ENCODE data around the gene KIAA0930. TPM values are rescaled to one million over a fixed set of nuclear protein-coding genes. Genes with fewer than 3 reads are reported as not detected.
A peak's percentile ranks its signal among the peaks of the same experiment; 100 is the strongest.

The KIAA0930 gene
- total and polyA plus RNA-seq, 2 experiments from 2014 or later: 15.0 to 78.6 TPM

GRCh38 chr22:45163099-45163450 lies 77.6 kb downstream of the KIAA0930 start:
- H3K4me1 ChIP-seq (ENCODE audit: insufficient read depth): peaks cover 46% of the 10 kb centered on the region
- peaks cover 7% of the 10 kb centered on the region; the same call in 1 of the 2 replicates for H3F3A ChIP-seq (replicated peaks; ENCODE audit: low read depth)
- Mint-ChIP-seq H3K36me3 (ENCODE audit: low read depth) (peaks cover 26% of the 10 kb centered on the region), H3K4me3 (peak overlapping the region; percentile 91), H3K27ac (peak overlapping the region; percentile 95), H3K27me3 (ENCODE audit: insufficient read depth, low read depth, poor library complexity) (peaks cover 11% of the 10 kb centered on the region), H3K9me3 (no peaks in the 10 kb centered on the region; the same call in 2 of the 3 replicates), H3K4me1 (peaks cover 43% of the 10 kb centered on the region)
- H4K20me1 ChIP-seq (replicated peaks; ENCODE audit: insufficient read depth): peaks cover 32% of the 10 kb centered on the region
- peak overlapping the region; percentile 87 for H2AFZ ChIP-seq
- H3K36me3 ChIP-seq (ENCODE audit: insufficient read depth): peaks cover 12% of the 10 kb centered on the region; the same call in 1 of the 2 replicates
- no peaks in the 10 kb centered on the region for H3K9me2 ChIP-seq (ENCODE audit: insufficient read depth)
- H3K4me3 ChIP-seq: peak overlapping the region; percentile 80
- TF ChIP-seq JUNB (IDR thresholded peaks at IDR 0.05; ENCODE audit: unreplicated experiment) (no peak), STAT1 (IDR thresholded peaks at IDR 0.05; ENCODE audit: unreplicated experiment) (no peak), CTCF (conservative IDR thresholded peaks at IDR 0.05; ENCODE audit: low read depth in 2 of 2) (no peak), EZH2 (IDR thresholded peaks at IDR 0.05; ENCODE audit: low read depth, unreplicated experiment) (no peak), CREB1 (CRISPR knock-in tag; IDR thresholded peaks at IDR 0.05; ENCODE audit: low read depth) (no peak), ZNF331 (CRISPR knock-in tag; IDR thresholded peaks at IDR 0.05; ENCODE audit: low read depth) (no peak), NANOG (IDR thresholded peaks at IDR 0.05; ENCODE audit: borderline replicate concordance) (no peak), REST (IDR thresholded peaks at IDR 0.05; ENCODE audit: unreplicated experiment) (no peak), EZH2phosphoT487 (IDR thresholded peaks at IDR 0.05; ENCODE audit: unreplicated experiment) (no peak), ZNF462 (CRISPR knock-in tag; IDR thresholded peaks at IDR 0.05) (no peak), ETS1 (IDR thresholded peaks at IDR 0.05) (no peak), POLR2AphosphoS5 (IDR thresholded peaks at IDR 0.05; ENCODE audit: low read depth) (no peak)
- ATAC-seq: peak; percentile 42
- peak; percentile 51 for DNase-seq (ENCODE audit: low spot score)
- peaks cover 90% of the 10 kb centered on the region for H3K79me2 ChIP-seq (replicated peaks; ENCODE audit: insufficient read depth)
- peak overlapping the region; percentile 88 for H3K27ac ChIP-seq (ENCODE audit: low read depth)
- no peaks in the 10 kb centered on the region for H3K27me3 ChIP-seq (ENCODE audit: insufficient read depth)
- H3K4me2 ChIP-seq: peak overlapping the region; percentile 91

Measured in GM23338 (cell line).